GM23248 (cell line): Measurements from ENCODE around the gene CLCN3. TPM values are rescaled to one million over a fixed set of nuclear protein-coding genes. Genes with fewer than 3 reads are reported as not detected.

Experiments
- DNase-seq: peaks from one replicate; pipeline ENCODE4 v3.0.0-alpha.2; 2015
- H2AFZ ChIP-seq: fragments of 200-600 bp; sonication (generic); 2 replicates; pipeline ENCODE4 v1.6.1; 2016; ENCODE audit warnings: antibody characterized with exemption
- H3F3A ChIP-seq: fragments of 200-600 bp; sonication (generic); 2 replicates; pipeline ENCODE4 v1.6.1; 2016; ENCODE audit warnings: mild to moderate bottlenecking, antibody characterized with exemption, mixed run types; ENCODE audit not compliant: insufficient read depth
- H3K27ac ChIP-seq: fragments of 200-600 bp; sonication (generic); 2 replicates; pipeline ENCODE4 v1.5.1; 2016; ENCODE audit warnings: mild to moderate bottlenecking
- H3K27me3 ChIP-seq: fragments of 200-600 bp; sonication (generic); replicated peaks from 2 replicates; pipeline ENCODE4 v1.6.1; 2016; ENCODE audit warnings: mild to moderate bottlenecking; ENCODE audit not compliant: insufficient read depth
- H3K36me3 ChIP-seq: fragments of 200-600 bp; sonication (generic); 2 replicates; pipeline ENCODE4 v1.6.1; 2016; ENCODE audit warnings: low read depth, mild to moderate bottlenecking
- H3K4me1 ChIP-seq: fragments of 200-600 bp; sonication (generic); 2 replicates; pipeline ENCODE4 v1.6.1; 2016; ENCODE audit warnings: mild to moderate bottlenecking; ENCODE audit not compliant: insufficient read depth
- H3K4me2 ChIP-seq: fragments of 200-600 bp; sonication (generic); one replicate; pipeline ENCODE4 v1.6.1; 2016; ENCODE audit warnings: mild to moderate bottlenecking; ENCODE audit not compliant: unreplicated experiment
- H3K4me3 ChIP-seq: fragments of 200-600 bp; sonication (generic); 2 replicates; pipeline ENCODE4 v1.5.1; 2016; ENCODE audit warnings: mild to moderate bottlenecking
- H3K79me2 ChIP-seq: fragments of 200-600 bp; sonication (generic); 2 replicates; pipeline ENCODE4 v1.6.1; 2016; ENCODE audit warnings: mild to moderate bottlenecking; ENCODE audit not compliant: insufficient read depth
- H3K9ac ChIP-seq: fragments of 200-600 bp; sonication (generic); 2 replicates; pipeline ENCODE4 v1.6.1; 2016; ENCODE audit warnings: mild to moderate bottlenecking
- H3K9me2 ChIP-seq: fragments of 200-600 bp; sonication (generic); 2 replicates; pipeline ENCODE4 v1.6.1; 2016; ENCODE audit warnings: mixed run types, mild to moderate bottlenecking, moderate library complexity; ENCODE audit not compliant: insufficient read depth
- H3K9me3 ChIP-seq: fragments of 200-600 bp; sonication (generic); one replicate; pipeline ENCODE4 v1.6.1; 2017; ENCODE audit warnings: low read depth
- H4K20me1 ChIP-seq: fragments of 200-600 bp; sonication (generic); 2 replicates; pipeline ENCODE4 v1.6.0; 2016; ENCODE audit not compliant: insufficient read depth
- EZH2 ChIP-seq: fragments of 200-600 bp; sonication (generic); IDR thresholded peaks from 2 replicates; pipeline ENCODE4 v1.6.1; 2018; ENCODE audit warnings: antibody characterized with exemption, mild to moderate bottlenecking; ENCODE audit not compliant: insufficient read depth, poor library complexity, severe bottlenecking
- EZH2phosphoT487 ChIP-seq: fragments of 200-600 bp; sonication (generic); IDR thresholded peaks from 2 replicates; pipeline ENCODE4 v1.6.1; 2018; ENCODE audit warnings: antibody characterized with exemption, moderate library complexity, mild to moderate bottlenecking, low read depth; ENCODE audit not compliant: insufficient read depth
- WGBS, 2 experiments: methylation state at CpG; one replicate each; pipeline ENCODE4 v1.1.6; 2015 to 2017; ENCODE audit warnings: low lambda C conversion rate in 2 of 2, low coverage in 1 of 2; ENCODE audit errors: missing lambda C conversion rate in 2 of 2; 5-methylcytosine and 5-hydroxymethylcytosine counted together
- in situ Hi-C: fragments of 300-500 bp; cut with MboI; formaldehyde crosslinking; loops from 2 replicates; pipeline ENCODE4 v1.15.0; 2020
- polyA plus RNA-seq: library from polyadenylated mRNA; unstranded; fragments of >200 nt; fragmentation: Nextera tagmentation; extraction: Ambion mirVana; gene quantifications from 2 replicates; pipeline ENCODE4 v1.2.1, GENCODE V29; 2016
- total RNA-seq: library from RNA; depleted of rRNA; stranded (reverse); fragments of >200 nt; shearing (Covaris generic); gene quantifications from 2 replicates; pipeline ENCODE4 v1.2.3, GENCODE V29; 2014

CLCN3 gene
- total and polyA plus RNA-seq, 2 experiments from 2014 or later, result 12.2 to 16.4 TPM

DNA sequence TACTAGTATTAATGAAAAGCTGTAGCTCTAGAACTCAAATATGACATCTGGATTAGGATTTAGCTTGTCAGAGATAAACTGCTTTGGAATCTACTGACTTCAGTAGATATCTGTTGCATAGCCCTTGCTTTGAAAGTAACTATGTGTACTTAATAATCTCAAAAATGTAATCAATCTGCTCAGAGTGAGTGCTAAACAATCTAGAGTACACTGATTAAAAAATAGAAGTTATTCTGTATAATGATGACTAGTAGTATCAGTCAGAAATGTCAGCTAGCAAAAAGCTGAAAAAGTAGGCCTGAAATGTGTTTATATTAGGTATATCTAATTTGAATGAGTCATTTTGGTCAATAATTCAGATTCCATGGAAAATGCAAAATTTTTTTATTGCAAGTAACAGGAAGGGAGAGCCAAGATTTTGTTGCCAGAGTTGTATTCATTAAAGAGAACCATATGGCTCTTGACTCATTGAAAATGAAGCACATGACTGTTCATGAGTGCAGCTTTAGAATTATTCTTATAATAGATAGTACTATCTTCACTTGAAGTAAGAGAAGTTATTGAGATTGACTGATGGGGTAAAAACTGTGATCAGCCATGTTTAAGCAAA, 20.0 kb downstream of the CLCN3 start:
- Histone ChIP-seq H4K20me1 (no peaks in the 10 kb centered on the region), H3F3A (peaks cover 24% of the 10 kb centered on the region), H3K9me3 (no peaks in the 10 kb centered on the region), H3K27me3 (no peaks in the 10 kb centered on the region), H3K79me2 (peaks cover 22% of the 10 kb centered on the region; the same call in 1 of the 2 replicates), H3K4me3 (no peak overlapping the region), H3K27ac (peak overlapping the region; percentile 69), H2AFZ (peak overlapping the region; percentile 27; the same call in 1 of the 2 replicates), H3K9me2 (no peaks in the 10 kb centered on the region), H3K9ac (peak overlapping the region; percentile 55), H3K4me1 (peaks cover 18% of the 10 kb centered on the region), H3K4me2 (peak overlapping the region; percentile 41), H3K36me3 (peaks cover 38% of the 10 kb centered on the region)
- DNase-seq, result peak; percentile 91
- no peak for TF ChIP-seq EZH2phosphoT487
- no peak for TF ChIP-seq EZH2
- in situ Hi-C loops, result no loop called here

DNA sequence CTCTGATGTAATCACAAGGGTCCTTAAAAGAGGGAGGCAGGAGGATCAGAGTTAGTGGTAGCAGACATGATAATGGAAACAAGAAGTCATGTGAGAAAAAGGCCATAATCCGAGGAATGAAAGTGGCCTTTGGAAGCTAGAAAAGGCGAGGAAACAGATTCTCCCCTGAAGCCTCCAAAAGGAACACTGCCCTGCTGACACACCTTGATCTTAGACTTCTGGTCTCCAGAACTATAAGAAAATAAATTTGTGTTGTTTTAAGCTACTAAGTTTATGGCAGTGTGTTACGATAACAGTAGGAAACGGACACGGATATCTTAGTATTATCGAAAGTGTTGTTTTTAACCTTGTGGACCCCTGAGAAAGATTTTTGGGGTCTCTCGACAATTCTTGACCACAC, 24.4 kb downstream of the CLCN3 start:
- Histone ChIP-seq H4K20me1 (no peaks in the 10 kb centered on the region), H3K36me3 (peaks cover 6% of the 10 kb centered on the region; the same call in 1 of the 2 replicates), H3K4me1 (peaks cover 12% of the 10 kb centered on the region), H3K9me2 (peaks cover 3% of the 10 kb centered on the region; the same call in 1 of the 2 replicates), H3K79me2 (peaks cover 6% of the 10 kb centered on the region; the same call in 1 of the 2 replicates), H3K9me3 (no peaks in the 10 kb centered on the region), H3K27me3 (no peaks in the 10 kb centered on the region), H3K27ac (no peak overlapping the region), H2AFZ (no peak overlapping the region), H3F3A (peaks cover 13% of the 10 kb centered on the region), H3K4me3 (no peak overlapping the region), H3K4me2 (no peak overlapping the region), H3K9ac (no peak overlapping the region)
- in situ Hi-C loops, result no loop called here
- TF ChIP-seq EZH2phosphoT487 (no peak), EZH2 (no peak)
- no peak for DNase-seq
- WGBS, 2 experiments, result 98% methylated on average over 7 of the region's 7 CpGs

DNA sequence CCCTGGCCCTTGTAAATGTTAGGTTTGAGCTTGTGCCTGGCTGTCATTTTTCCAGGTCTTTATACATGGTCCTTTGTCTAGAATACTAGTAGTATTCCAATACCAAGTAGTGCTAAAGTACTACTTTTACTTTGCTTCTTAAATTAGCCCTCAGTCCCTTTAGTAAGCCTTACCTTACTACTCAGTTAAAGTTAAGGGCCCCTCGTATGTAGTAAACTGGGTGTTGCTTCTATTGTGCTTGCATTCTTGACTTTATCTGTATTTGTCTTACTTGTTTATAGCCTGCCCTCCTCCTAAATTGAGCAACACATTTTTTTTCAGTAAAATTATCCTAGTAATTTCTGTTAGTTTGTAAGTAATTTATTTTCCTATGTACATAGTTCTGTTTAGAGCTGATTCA, 25.2 kb downstream of the CLCN3 start:
- H3K4me3 ChIP-seq, result no peak overlapping the region
- H3K9me2 ChIP-seq, result peaks cover 3% of the 10 kb centered on the region; the same call in 1 of the 2 replicates
- no peak overlapping the region for H3K27ac ChIP-seq
- H3K4me2 ChIP-seq, result no peak overlapping the region
- DNase-seq, result no peak
- H3K27me3 ChIP-seq, result no peaks in the 10 kb centered on the region
- peaks cover 11% of the 10 kb centered on the region; the same call in 1 of the 2 replicates for H3K79me2 ChIP-seq
- TF ChIP-seq EZH2phosphoT487 (no peak), EZH2 (no peak)
- H2AFZ ChIP-seq, result no peak overlapping the region
- WGBS, 2 experiments, result 95 to 97% methylated on average over 1 of the region's 1 CpG
- H3K4me1 ChIP-seq, result peaks cover 4% of the 10 kb centered on the region
- H3K9me3 ChIP-seq, result no peaks in the 10 kb centered on the region
- peaks cover 4% of the 10 kb centered on the region; the same call in 1 of the 2 replicates for H3F3A ChIP-seq
- H3K9ac ChIP-seq, result no peak overlapping the region
- no peaks in the 10 kb centered on the region for H4K20me1 ChIP-seq
- in situ Hi-C loops, result no loop called here
- peaks cover 6% of the 10 kb centered on the region; the same call in 1 of the 2 replicates for H3K36me3 ChIP-seq

- no peak overlapping the region for H3K4me2 ChIP-seq
- H4K20me1 ChIP-seq, result no peaks in the 10 kb centered on the region
- H3K4me3 ChIP-seq, result no peak overlapping the region
- 97 to 98% methylated on average over 7 of the region's 7 CpGs for WGBS, 2 experiments
- no peaks in the 10 kb centered on the region for H3F3A ChIP-seq
- peaks cover 46% of the 10 kb centered on the region for H3K79me2 ChIP-seq
- H3K4me1 ChIP-seq, result no peaks in the 10 kb centered on the region; the same call in 1 of the 2 replicates
- H3K9me2 ChIP-seq, result peaks cover 3% of the 10 kb centered on the region; the same call in 1 of the 2 replicates
- H3K36me3 ChIP-seq, result peaks cover 5% of the 10 kb centered on the region; the same call in 1 of the 2 replicates
- no peak overlapping the region for H3K9ac ChIP-seq
- TF ChIP-seq EZH2phosphoT487 (no peak), EZH2 (no peak)
- in situ Hi-C loops, result no loop called here
- H2AFZ ChIP-seq, result no peak overlapping the region
- H3K9me3 ChIP-seq, result no peaks in the 10 kb centered on the region
- no peaks in the 10 kb centered on the region for H3K27me3 ChIP-seq
- no peak for DNase-seq
- H3K27ac ChIP-seq, result no peak overlapping the region
These were observed 29.3 kb downstream of the CLCN3 start for GRCh38 chr4:169649545-169650226.
